Activated CD4-positive, alpha-beta T cell treated with anti-CD3 and anti-CD28 coated beads, Interleukin-2, amount 10 ng/mL, durations not matched to agents 24 days and 14 days (primary cell): ENCODE data around the gene LONP2. TPM values are rescaled to one million over a fixed set of nuclear protein-coding genes. Genes with fewer than 3 reads are reported as not detected.
"Not testable (repeated sequence)": the region's sequence is repeated elsewhere in the genome, so short reads cannot be mapped to it uniquely, and the experiment has no call there.

Experiments used
- DNase-seq: peaks from one replicate; pipeline ENCODE4 v3.0.0; 2022
- H3K27ac Mint-ChIP-seq: one replicate; pipeline ENCODE4 v1.8.0; 2022; ENCODE audit warnings: mild to moderate bottlenecking, mixed read lengths
- H3K27me3 Mint-ChIP-seq: one replicate; pipeline ENCODE4 v1.8.0; 2022; ENCODE audit warnings: mixed read lengths
- H3K36me3 Mint-ChIP-seq: one replicate; pipeline ENCODE4 v1.8.0; 2022; ENCODE audit warnings: low read depth, mild to moderate bottlenecking, mixed read lengths
- H3K4me1 Mint-ChIP-seq: one replicate; pipeline ENCODE4 v1.8.0; 2021; ENCODE audit warnings: mixed read lengths
- H3K4me3 Mint-ChIP-seq: one replicate; pipeline ENCODE4 v1.8.0; 2022; ENCODE audit warnings: mild to moderate bottlenecking, moderate library complexity, mixed read lengths
- H3K9me3 Mint-ChIP-seq: one replicate; pipeline ENCODE4 v1.8.0; 2021; ENCODE audit warnings: mixed read lengths
- intact Hi-C: fragments of 100-400 bp; cut with micrococcal nuclease; formaldehyde crosslinking; loops from one replicate; pipeline ENCODE4 v1.15.1; 2023
- total RNA-seq: library from RNA; stranded (reverse); gene quantifications from 2 replicates; pipeline ENCODE4 v1.2.3, GENCODE V29; 2022

LONP2 gene
- total RNA-seq, 1 donor from 2014 or later: 58.9 TPM

- H3K27ac Mint-ChIP-seq: no peak overlapping the region
- H3K4me3 Mint-ChIP-seq: no peak overlapping the region
- H3K9me3 Mint-ChIP-seq: no peaks in the 10 kb centered on the region
- H3K4me1 Mint-ChIP-seq: peaks cover 3% of the 10 kb centered on the region
- no peak for DNase-seq
- intact Hi-C loops: no loop called here
- H3K36me3 Mint-ChIP-seq: peaks cover 52% of the 10 kb centered on the region
- no peaks in the 10 kb centered on the region for H3K27me3 Mint-ChIP-seq
Measured at GRCh38 chr16:48347191-48347865, 103.2 kb downstream of the LONP2 start.

DNA sequence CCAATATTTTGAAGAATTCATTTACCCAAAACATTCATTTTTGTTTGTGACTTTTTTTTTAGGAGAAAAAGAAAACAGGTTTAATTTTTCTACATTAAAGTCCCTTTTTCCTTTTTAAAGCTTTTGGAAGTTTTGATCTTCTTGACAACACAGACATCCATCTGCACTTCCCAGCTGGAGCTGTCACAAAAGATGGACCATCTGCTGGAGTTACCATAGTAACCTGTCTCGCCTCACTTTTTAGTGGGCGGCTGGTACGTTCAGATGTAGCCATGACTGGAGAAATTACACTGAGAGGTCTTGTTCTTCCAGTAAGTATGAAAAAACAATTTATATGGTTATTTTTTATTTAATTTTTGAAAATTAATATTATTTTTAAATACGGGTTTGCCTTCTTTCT lies 103.9 kb downstream of the LONP2 start:
- intact Hi-C loops: no loop called here
- peaks cover 48% of the 10 kb centered on the region for H3K36me3 Mint-ChIP-seq
- H3K4me3 Mint-ChIP-seq: no peak overlapping the region
- no peak overlapping the region for H3K27ac Mint-ChIP-seq
- no peaks in the 10 kb centered on the region for H3K9me3 Mint-ChIP-seq
- H3K27me3 Mint-ChIP-seq: no peaks in the 10 kb centered on the region
- H3K4me1 Mint-ChIP-seq: peaks cover 4% of the 10 kb centered on the region
- DNase-seq: no peak

- no peaks in the 10 kb centered on the region for H3K9me3 Mint-ChIP-seq
- H3K27me3 Mint-ChIP-seq: no peaks in the 10 kb centered on the region
- intact Hi-C loops: loop anchor here (5.0 kb wide), 1 partner anchor 107 kb away; no protein-coding TSS in a partner anchor
- H3K4me3 Mint-ChIP-seq: no peak overlapping the region
- H3K27ac Mint-ChIP-seq: no peak overlapping the region
- peaks cover 57% of the 10 kb centered on the region for H3K36me3 Mint-ChIP-seq
- peaks cover 20% of the 10 kb centered on the region for H3K4me1 Mint-ChIP-seq
- no peak for DNase-seq
Measured at GRCh38 chr16:48350736-48351135, 106.6 kb downstream of the LONP2 start.

- DNase-seq: no peak
- Mint-ChIP-seq H3K27me3 (no peaks in the 10 kb centered on the region), H3K4me1 (peaks cover 21% of the 10 kb centered on the region), H3K36me3 (peaks cover 59% of the 10 kb centered on the region), H3K27ac (no peak overlapping the region), H3K9me3 (no peaks in the 10 kb centered on the region), H3K4me3 (no peak overlapping the region)
- intact Hi-C loops: loop anchor here (1.0 to 5.0 kb wide), 4 partner anchors 104 to 277 kb away; no protein-coding TSS in a partner anchor
Measured at GRCh38 chr16:48352648-48353390, 108.7 kb downstream of the LONP2 start.

DNA sequence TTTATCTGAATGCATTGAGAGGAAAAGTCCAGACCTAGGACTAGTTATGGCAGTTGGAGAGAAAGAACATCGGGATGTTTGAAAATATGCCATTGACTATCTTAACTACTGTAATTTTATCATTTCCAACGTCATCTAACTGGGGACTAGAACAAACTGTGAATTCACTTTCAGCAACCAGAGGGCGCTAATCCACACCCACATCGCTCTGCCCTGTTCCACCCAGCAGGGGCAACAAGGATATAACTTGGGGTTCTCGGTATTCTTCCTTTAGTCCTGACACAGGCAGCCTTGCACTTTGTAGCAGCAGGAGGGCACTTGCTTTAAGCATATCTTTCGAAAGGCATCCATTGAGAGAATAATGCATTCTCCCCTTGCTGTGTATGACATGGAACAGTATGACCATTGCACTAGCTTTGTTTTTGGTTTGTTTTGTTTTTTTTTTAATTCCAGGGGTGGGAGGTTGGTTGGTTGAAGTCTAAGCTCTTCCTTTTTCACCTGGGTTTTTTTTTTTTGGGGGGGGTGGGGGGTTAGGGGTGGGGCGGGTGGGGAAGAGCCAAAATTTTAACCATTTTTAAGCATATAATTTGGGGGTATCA lies 109.6 kb downstream of the LONP2 start:
- Mint-ChIP-seq H3K27ac (peak overlapping the region; percentile 28), H3K27me3 (no peaks in the 10 kb centered on the region), H3K9me3 (no peaks in the 10 kb centered on the region), H3K36me3 (peaks cover 61% of the 10 kb centered on the region), H3K4me3 (no peak overlapping the region), H3K4me1 (peaks cover 23% of the 10 kb centered on the region)
- DNase-seq: peak; percentile 91
- intact Hi-C loops: loop anchor here (1.0 to 5.0 kb wide), 7 partner anchors 13 to 277 kb away; partner anchors contain the start of gene SIAH1

DNA sequence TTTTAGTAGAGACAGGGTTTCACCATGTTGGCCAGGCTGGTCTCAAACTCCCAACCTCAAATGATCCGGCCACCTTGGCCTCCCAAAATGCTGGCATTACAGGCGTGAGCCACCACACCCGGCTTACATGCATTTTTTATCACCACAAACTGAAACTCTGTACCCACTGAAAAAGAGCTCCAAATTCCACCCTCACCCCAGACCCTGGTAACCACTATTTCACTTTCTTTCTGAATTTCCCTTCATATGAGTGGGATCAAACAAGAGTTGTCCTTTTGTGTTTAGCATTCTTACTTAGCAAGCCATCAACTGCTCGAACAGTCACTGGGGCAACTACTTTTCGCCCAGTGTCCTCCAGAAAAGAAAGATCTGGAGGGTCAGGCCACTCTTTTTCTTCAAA lies 110.3 kb downstream of the LONP2 start:
- not testable (repeated sequence) for DNase-seq, H3K9me3 Mint-ChIP-seq, H3K27ac Mint-ChIP-seq, H3K27me3 Mint-ChIP-seq, H3K4me3 Mint-ChIP-seq
- Mint-ChIP-seq H3K4me1 (peaks cover 23% of the 10 kb centered on the region), H3K36me3 (peaks cover 56% of the 10 kb centered on the region)
- intact Hi-C loops: loop anchor here (1.0 to 5.0 kb wide), 4 partner anchors 12 to 103 kb away; partner anchors contain the start of gene SIAH1

DNA sequence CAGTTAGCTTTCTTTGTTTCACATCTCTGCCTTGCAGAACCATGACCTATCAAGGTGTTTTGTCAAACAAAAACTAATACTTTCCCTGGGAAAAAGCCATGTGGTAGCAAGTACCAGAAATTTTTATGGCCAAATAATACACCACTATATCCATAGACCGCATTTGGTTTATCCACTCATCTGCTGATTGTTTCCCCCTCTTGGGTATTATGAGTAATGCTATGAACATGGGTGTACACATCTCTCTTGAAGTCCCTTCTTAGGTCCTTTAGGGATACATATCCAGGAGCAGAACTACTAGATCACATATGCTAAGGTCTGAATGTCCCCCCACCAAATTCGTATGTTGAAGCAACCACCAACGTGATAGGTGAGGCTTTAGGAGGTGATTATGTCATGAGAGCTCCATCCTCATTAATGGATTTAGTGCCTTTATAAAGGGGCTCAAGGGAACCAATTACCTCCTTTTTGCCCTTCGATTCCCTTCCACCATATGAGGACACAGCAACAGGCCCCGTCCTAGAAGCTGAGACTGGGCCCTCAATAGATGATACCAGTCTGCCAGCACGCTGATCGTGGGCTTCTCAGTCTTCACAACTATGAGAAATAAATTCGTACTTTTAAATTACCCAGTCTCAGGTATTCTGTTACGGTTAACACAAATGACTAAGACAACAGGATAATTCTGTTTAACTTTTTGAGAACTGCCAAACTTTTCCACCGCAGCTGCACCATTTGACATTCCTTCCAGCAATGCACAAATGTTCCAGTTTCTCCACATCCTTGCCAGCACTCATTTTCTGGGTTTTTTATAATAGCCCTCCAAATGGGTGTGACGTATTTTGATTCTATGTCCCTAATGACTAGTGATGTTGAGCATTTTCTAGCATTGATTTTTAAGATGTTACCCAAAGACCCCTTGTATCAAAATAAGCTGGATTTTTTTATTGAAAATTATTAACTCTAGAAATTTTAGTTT lies 111.1 kb downstream of the LONP2 start:
- H3K36me3 Mint-ChIP-seq: peaks cover 49% of the 10 kb centered on the region
- no peak overlapping the region for H3K4me3 Mint-ChIP-seq
- DNase-seq: no peak
- peak overlapping the region; percentile 6 for H3K27ac Mint-ChIP-seq
- no peaks in the 10 kb centered on the region for H3K9me3 Mint-ChIP-seq
- intact Hi-C loops: loop anchor here (1.0 to 5.0 kb wide), 4 partner anchors 11 to 102 kb away; partner anchors contain the start of gene SIAH1
- H3K4me1 Mint-ChIP-seq: peaks cover 23% of the 10 kb centered on the region
- no peaks in the 10 kb centered on the region for H3K27me3 Mint-ChIP-seq

- Mint-ChIP-seq H3K4me3 (no peak overlapping the region), H3K4me1 (peaks cover 26% of the 10 kb centered on the region), H3K9me3 (no peaks in the 10 kb centered on the region), H3K27ac (no peak overlapping the region), H3K27me3 (no peaks in the 10 kb centered on the region), H3K36me3 (peaks cover 38% of the 10 kb centered on the region)
- DNase-seq: no peak
- intact Hi-C loops: no loop called here
Measured at GRCh38 chr16:48356633-48357376, 112.7 kb downstream of the LONP2 start.

- Mint-ChIP-seq H3K27me3 (no peaks in the 10 kb centered on the region), H3K27ac (no peak overlapping the region), H3K36me3 (peaks cover 36% of the 10 kb centered on the region), H3K4me1 (peaks cover 27% of the 10 kb centered on the region), H3K9me3 (no peaks in the 10 kb centered on the region), H3K4me3 (no peak overlapping the region)
- intact Hi-C loops: no loop called here
- DNase-seq: no peak
Measured at GRCh38 chr16:48358419-48358818, 114.3 kb downstream of the LONP2 start.

DNA sequence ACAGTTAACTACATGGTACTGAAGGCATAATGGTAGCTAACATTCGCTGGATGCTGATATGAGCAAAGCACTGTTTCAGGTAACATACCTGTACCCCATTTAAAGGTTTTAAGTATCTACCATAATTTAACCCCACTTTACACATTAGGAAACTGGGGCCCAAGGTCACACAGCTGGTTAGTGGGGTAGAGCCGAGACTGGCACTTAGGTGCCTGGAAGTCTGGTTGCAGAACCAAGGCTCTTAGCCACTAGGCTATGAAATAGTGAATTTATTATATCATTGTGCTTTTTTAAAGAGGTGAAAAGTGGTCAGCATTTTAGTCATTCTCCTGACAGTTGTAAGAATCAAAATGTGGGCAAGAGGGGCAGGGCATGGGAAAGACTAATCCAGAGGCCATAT lies 115.9 kb downstream of the LONP2 start:
- H3K4me1 Mint-ChIP-seq: peaks cover 22% of the 10 kb centered on the region
- intact Hi-C loops: loop anchor here (10.0 kb wide), 1 partner anchor 1385 kb away; the partner anchor contains the start of gene DNAJA2
- no peak overlapping the region for H3K4me3 Mint-ChIP-seq
- H3K36me3 Mint-ChIP-seq: peaks cover 26% of the 10 kb centered on the region
- no peak for DNase-seq
- no peak overlapping the region for H3K27ac Mint-ChIP-seq
- H3K27me3 Mint-ChIP-seq: no peaks in the 10 kb centered on the region
- no peaks in the 10 kb centered on the region for H3K9me3 Mint-ChIP-seq

DNA sequence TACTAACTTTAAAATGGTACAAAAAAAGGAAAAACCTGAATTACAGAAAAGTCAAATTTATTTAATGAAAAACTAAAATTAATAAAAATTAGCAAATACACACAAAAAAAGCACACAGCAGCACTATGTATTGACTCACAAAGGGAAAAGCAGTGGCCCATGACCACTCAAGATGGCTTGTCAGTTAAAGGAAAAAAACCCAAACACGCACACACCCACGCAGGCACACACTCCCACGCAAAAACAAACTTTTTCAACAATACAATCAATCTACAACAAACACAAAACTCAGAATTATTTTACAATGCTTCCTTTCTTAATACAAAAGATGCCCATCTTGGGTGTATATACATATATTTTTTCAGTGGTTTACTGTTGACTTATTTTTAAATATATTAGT lies 116.9 kb downstream of the LONP2 start:
- DNase-seq: no peak
- Mint-ChIP-seq H3K27ac (no peak overlapping the region), H3K27me3 (no peaks in the 10 kb centered on the region), H3K4me1 (peaks cover 25% of the 10 kb centered on the region), H3K36me3 (peaks cover 21% of the 10 kb centered on the region), H3K4me3 (no peak overlapping the region), H3K9me3 (no peaks in the 10 kb centered on the region)
- intact Hi-C loops: loop anchor here (10.0 kb wide), 1 partner anchor 1386 kb away; the partner anchor contains the start of gene DNAJA2

DNA sequence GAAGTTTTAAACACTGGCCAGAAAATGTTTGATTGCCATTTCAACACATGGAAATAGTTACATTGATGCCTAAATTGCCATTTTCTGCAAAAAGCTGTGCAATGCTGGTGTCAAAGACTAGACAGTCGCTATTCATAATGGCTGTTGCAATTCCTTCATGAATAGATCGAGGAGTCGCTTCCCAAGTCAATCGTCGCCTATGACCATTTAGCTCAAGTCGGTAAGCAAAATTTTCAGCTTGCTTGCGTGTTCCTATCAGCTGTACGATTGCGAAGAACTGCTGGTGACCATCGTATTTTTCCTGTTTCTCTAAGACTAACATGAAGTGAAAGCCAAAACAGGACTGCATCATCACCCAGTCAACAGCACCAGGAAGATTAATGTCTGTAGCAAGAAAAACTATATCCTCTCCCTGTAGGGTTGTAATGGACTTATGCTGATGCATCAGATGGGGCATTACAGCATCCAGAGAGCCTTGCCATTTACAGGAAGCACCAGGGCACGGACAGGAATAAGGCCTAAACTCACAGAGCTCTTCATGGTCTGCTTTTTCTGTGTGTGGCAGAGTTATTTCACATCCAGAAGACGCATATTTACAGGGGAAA lies 117.5 kb downstream of the LONP2 start:
- Mint-ChIP-seq H3K36me3 (peaks cover 21% of the 10 kb centered on the region), H3K4me3 (no peak overlapping the region), H3K9me3 (no peaks in the 10 kb centered on the region), H3K4me1 (peaks cover 31% of the 10 kb centered on the region), H3K27ac (no peak overlapping the region), H3K27me3 (no peaks in the 10 kb centered on the region)
- DNase-seq: no peak
- intact Hi-C loops: loop anchor here (10.0 kb wide), 1 partner anchor 1387 kb away; the partner anchor contains the start of gene DNAJA2
